Esophagus mucosa (tissue), 1 donor: ENCODE measurements around the gene ARHGAP35. TPM values are rescaled to one million over a fixed set of nuclear protein-coding genes. Genes with fewer than 3 reads are reported as not detected.
"Not testable (repeated sequence)": the region's sequence is repeated elsewhere in the genome, so short reads cannot be mapped to it uniquely, and the experiment has no call there.

ENCODE experiments used
- ATAC-seq: fragments of 200-7000 bp; cut with Tn5 transposase; one replicate; pipeline ENCODE4 v1.9.1; 2020
- total RNA-seq: library from RNA; stranded (reverse); gene quantifications from one replicate; pipeline ENCODE4 v1.2.4, GENCODE V29; 2023
- donor health status: DM: yes; HTN: yes; CAD: no.

Gene ARHGAP35
- total RNA-seq = 33.0 TPM

GRCh38 chr19:46860846-46861690 lies at the start of gene ARHGAP35:
Gene ARHGAP35 (plus strand): TSS chr19:46860997. CDS start chr19:46918676, 57,679 bp downstream.
- peak; percentile 66 for ATAC-seq

- ATAC-seq = peak; percentile 23
Observed at GRCh38 chr19:46812977-46813838, 47.6 kb upstream of the ARHGAP35 start.

- ATAC-seq = no peak
Observed at GRCh38 chr19:46813839-46814358, 46.9 kb upstream of the ARHGAP35 start.

GRCh38 chr19:46815833-46816627 lies 44.8 kb upstream of the ARHGAP35 start:
- no peak for ATAC-seq

GRCh38 chr19:46818812-46819211 lies 42.0 kb upstream of the ARHGAP35 start:
- ATAC-seq = no peak

- peak; percentile 55 for ATAC-seq
Observed at GRCh38 chr19:46821512-46822409, 39.0 kb upstream of the ARHGAP35 start.

GRCh38 chr19:46822410-46822787 lies 38.4 kb upstream of the ARHGAP35 start:
- ATAC-seq = not testable (repeated sequence)

- ATAC-seq = no peak
Observed at GRCh38 chr19:46823049-46823448, 37.7 kb upstream of the ARHGAP35 start.

- ATAC-seq = no peak
Observed at GRCh38 chr19:46824890-46825730, 35.7 kb upstream of the ARHGAP35 start.

GRCh38 chr19:46825731-46826055 lies 35.1 kb upstream of the ARHGAP35 start:
- ATAC-seq = peak; percentile 20

- no peak for ATAC-seq
Observed at GRCh38 chr19:46828484-46828883, 32.3 kb upstream of the ARHGAP35 start.

GRCh38 chr19:46830864-46831263 lies 29.9 kb upstream of the ARHGAP35 start:
- no peak for ATAC-seq

GRCh38 chr19:46834121-46834520 lies 26.7 kb upstream of the ARHGAP35 start:
- no peak for ATAC-seq

GRCh38 chr19:46834984-46835383 lies 25.8 kb upstream of the ARHGAP35 start:
- no peak for ATAC-seq

- no peak for ATAC-seq
Observed at GRCh38 chr19:46838160-46838559, 22.6 kb upstream of the ARHGAP35 start.

- peak; percentile 81 for ATAC-seq
Observed at GRCh38 chr19:46839752-46840497, 20.9 kb upstream of the ARHGAP35 start.

GRCh38 chr19:46840498-46840942 lies 20.3 kb upstream of the ARHGAP35 start:
- ATAC-seq = peak; percentile 63

GRCh38 chr19:46841458-46842083 lies 19.2 kb upstream of the ARHGAP35 start:
- ATAC-seq = no peak

- ATAC-seq = no peak
Observed at GRCh38 chr19:46842791-46843190, 18.0 kb upstream of the ARHGAP35 start.
